Chondrocyte (in vitro differentiated cells): Measurements from ENCODE around the gene ZFP62. TPM values are rescaled to one million over a fixed set of nuclear protein-coding genes. Genes with fewer than 3 reads are reported as not detected.

Experiments used
- DNase-seq: peaks from one replicate; pipeline ENCODE4 v3.0.0; 2021; ENCODE audit warnings: mixed read lengths, low spot score
- H3K27ac Mint-ChIP-seq: one replicate; pipeline ENCODE4 v1.8.0; 2021; ENCODE audit warnings: mild to moderate bottlenecking, moderate library complexity, mixed read lengths; ENCODE audit not compliant: unreplicated experiment
- H3K27me3 Mint-ChIP-seq: 2 replicates; pipeline ENCODE4 v1.8.0; 2021; ENCODE audit warnings: low read depth, mixed read lengths
- H3K36me3 Mint-ChIP-seq: 2 replicates; pipeline ENCODE4 v1.8.0; 2021; ENCODE audit warnings: low read depth, mixed read lengths
- H3K4me1 Mint-ChIP-seq: 2 replicates; pipeline ENCODE4 v1.8.0; 2021; ENCODE audit warnings: low read depth, mild to moderate bottlenecking, mixed read lengths
- H3K4me3 Mint-ChIP-seq: one replicate; pipeline ENCODE4 v1.8.0; 2021; ENCODE audit warnings: mild to moderate bottlenecking, moderate library complexity, mixed read lengths; ENCODE audit not compliant: unreplicated experiment
- H3K9me3 Mint-ChIP-seq: 2 replicates; pipeline ENCODE4 v1.8.0; 2021; ENCODE audit warnings: low read depth, mixed read lengths
- total RNA-seq: library from RNA; stranded (reverse); gene quantifications from 3 replicates; pipeline ENCODE4 v1.2.1, GENCODE V29; 2021
- TF ChIP-seq, protein P1 (sequence below): fragments of 200-600 bp; sonication (generic); IDR thresholded peaks from 2 replicates; pipeline ENCODE4 v1.5.0; 2021; ENCODE audit warnings: antibody characterized with exemption, mild to moderate bottlenecking, moderate library complexity

ZFP62 gene
- total RNA-seq, 1 donor from 2014 or later, result 13.3 TPM

DNA sequence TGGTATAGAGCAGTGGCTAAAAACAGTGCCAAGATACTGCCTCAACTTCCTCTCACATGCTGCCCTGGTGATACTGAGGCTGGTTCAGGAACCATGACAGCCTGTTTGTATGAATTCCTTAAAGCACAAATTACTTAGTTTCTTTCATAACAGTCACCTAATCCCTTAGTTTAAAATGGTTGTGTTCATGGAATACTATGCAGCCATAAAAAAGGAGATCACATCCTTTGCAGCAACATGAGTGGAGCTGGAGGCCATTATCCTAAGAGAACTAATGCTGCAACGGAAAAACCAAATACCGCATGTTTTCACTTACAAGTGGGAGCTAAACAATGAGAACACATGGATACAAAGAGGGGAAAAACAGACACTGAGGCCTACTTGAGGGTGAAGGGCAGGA, 21.8 kb downstream of the ZFP62 start:
- no peak overlapping the region for H3K4me3 Mint-ChIP-seq
- H3K27me3 Mint-ChIP-seq, result no peaks in the 10 kb centered on the region
- no peak overlapping the region for H3K27ac Mint-ChIP-seq
- no peak for DNase-seq
- TF ChIP-seq, protein P1, sequence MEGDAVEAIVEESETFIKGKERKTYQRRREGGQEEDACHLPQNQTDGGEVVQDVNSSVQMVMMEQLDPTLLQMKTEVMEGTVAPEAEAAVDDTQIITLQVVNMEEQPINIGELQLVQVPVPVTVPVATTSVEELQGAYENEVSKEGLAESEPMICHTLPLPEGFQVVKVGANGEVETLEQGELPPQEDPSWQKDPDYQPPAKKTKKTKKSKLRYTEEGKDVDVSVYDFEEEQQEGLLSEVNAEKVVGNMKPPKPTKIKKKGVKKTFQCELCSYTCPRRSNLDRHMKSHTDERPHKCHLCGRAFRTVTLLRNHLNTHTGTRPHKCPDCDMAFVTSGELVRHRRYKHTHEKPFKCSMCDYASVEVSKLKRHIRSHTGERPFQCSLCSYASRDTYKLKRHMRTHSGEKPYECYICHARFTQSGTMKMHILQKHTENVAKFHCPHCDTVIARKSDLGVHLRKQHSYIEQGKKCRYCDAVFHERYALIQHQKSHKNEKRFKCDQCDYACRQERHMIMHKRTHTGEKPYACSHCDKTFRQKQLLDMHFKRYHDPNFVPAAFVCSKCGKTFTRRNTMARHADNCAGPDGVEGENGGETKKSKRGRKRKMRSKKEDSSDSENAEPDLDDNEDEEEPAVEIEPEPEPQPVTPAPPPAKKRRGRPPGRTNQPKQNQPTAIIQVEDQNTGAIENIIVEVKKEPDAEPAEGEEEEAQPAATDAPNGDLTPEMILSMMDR, result no peak
- no peaks in the 10 kb centered on the region for H3K4me1 Mint-ChIP-seq
- H3K9me3 Mint-ChIP-seq, result peaks cover 7% of the 10 kb centered on the region
- H3K36me3 Mint-ChIP-seq, result peaks cover 2% of the 10 kb centered on the region

DNA sequence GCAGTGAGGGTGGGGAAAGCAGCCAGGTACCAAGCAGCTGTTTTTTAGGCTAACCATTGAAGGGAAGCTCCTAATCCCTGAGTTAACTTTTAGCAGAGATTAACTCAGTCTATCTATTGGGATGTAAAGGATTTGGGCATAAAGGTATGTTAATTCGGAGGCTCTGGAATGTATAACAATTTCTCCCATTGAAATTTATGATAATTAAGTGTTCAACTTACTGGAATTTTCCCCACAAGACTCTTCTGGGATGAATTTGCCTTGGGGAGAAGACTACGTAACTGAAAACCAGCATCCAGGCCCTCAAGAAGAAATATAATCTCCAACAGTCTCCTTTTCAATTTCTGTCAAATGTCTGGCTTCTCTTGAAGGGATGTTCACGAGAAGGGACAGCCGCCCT, 23.6 kb downstream of the ZFP62 start:
- TF ChIP-seq, protein P1, result no peak
- Mint-ChIP-seq H3K9me3 (peaks cover 7% of the 10 kb centered on the region), H3K36me3 (peaks cover 2% of the 10 kb centered on the region), H3K4me1 (peaks cover 3% of the 10 kb centered on the region), H3K27me3 (no peaks in the 10 kb centered on the region), H3K4me3 (no peak overlapping the region), H3K27ac (no peak overlapping the region)
- no peak for DNase-seq

DNA sequence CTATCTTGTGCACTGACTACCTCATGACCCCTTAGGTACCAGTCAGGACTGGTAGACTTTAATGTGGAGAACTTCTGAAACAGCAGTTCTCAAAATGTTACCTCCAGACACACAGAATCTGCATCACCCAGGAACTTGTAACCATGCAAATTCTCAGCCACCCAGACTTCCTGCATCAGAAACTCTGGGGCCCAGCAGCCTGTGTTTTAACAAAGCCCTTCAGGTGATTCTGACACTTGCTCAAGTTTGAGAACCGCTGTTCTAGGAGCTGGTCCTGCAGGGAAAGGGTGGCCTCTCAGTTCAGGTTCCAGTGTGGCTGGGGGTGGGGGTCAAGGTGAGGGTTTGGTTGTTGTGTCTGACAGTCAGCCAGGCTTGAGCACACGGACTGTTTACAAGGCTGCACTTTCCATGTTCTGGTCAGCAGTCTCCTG, 28.4 kb downstream of the ZFP62 start:
- Mint-ChIP-seq H3K4me1 (peaks cover 21% of the 10 kb centered on the region), H3K27me3 (no peaks in the 10 kb centered on the region), H3K9me3 (peaks cover 8% of the 10 kb centered on the region), H3K36me3 (peaks cover 12% of the 10 kb centered on the region), H3K4me3 (peak overlapping the region; percentile 13), H3K27ac (no peak overlapping the region)
- DNase-seq, result no peak
- TF ChIP-seq, protein P1, result no peak

DNA sequence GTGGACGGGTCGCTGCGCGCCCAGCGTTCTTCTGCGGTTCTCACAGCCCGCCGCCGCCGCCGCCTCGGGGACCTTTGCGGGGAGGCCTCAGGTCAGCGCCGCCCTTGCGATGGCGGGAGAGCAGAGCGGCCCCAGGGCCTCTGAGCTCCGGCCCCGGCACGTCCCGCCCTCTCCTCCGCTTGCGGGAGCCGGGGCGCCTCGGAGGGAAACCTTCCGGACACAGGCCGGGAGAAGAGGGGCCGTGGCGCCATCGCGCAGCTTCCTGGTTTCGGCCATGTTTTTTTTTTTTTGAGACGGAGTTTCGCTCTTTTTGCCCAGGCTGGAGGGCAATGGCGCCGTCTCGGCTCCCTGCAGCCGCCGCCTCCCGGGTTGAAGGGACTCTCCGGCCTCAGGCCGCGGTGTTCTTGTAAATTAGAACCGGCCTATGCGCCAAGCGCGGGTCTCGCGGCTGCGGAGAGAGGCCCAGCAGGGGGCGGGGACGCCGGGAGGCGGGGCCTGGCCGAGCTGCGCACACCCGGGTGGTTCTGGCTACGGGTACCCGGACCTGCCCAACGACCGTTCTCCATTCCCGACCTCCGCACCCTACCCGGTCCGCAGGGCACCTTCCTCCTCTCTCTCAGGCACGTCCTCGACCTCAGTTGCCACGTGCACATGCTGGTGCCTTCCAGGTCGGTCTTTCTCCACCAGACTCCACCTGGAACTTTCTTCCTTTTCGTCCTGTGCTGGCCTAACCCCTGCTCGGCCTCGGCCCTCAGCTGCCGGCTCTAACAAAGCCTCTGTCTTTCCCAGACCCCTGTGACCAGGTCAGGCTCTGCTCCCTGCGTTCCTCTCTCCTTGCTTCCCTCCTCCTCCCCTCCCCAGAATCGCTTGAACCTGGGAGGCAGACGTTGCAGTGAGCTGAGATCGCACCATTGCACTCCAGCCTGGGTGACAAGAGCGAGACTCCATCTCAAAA, 29.7 kb downstream of the ZFP62 start:
- Mint-ChIP-seq H3K4me3 (peak overlapping the region; percentile 98), H3K27ac (peak overlapping the region; percentile 95), H3K4me1 (peaks cover 23% of the 10 kb centered on the region), H3K27me3 (no peaks in the 10 kb centered on the region), H3K9me3 (peaks cover 8% of the 10 kb centered on the region), H3K36me3 (peaks cover 12% of the 10 kb centered on the region)
- no peak for DNase-seq
- TF ChIP-seq, protein P1, result peak; percentile 51

DNA sequence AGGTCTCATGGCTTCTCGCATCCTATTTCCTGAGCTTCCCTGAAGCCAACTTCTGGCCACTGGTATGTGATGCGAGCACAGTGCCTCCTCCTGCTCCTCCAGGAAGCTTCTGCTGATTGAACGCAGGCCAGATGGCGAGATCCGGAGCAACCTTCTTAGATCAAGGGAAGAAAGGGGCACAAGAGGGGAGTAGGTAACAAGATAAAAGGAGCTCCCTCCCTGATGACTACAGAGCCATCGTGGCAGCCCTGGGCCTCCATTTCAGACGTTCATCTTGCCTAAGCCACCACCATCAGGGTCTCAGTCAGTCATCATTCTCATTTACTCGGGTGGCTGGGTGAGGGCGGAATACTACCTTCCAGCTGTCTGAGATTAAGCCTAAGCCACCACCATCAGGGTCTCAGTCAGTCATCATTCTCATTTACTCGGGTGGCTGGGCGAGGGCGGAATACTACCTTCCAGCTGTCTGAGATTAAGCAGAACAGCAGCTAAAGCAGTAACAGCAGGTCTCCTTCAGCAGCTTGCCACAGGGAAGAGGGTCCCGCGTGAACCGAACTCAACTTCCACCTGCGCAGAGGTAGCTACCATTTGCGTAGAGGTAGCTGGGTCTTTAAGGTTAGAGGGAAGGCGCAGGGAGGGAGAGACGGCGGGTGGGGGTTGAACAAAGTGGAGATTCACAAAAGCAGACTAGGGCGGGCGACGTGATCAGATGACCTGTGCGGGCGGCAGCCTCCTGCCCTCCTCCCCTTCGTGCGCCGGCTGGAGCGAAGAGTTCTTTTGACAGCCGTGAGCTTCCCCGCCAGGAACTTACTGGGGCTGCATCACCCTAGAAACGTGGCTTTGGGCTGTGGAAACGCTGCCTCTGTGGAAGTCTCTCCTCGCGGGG, 30.6 kb downstream of the ZFP62 start:
- TF ChIP-seq, protein P1, result no peak
- Mint-ChIP-seq H3K27ac (peak overlapping the region; percentile 85), H3K4me1 (peaks cover 32% of the 10 kb centered on the region), H3K4me3 (peak overlapping the region; percentile 98), H3K9me3 (peaks cover 8% of the 10 kb centered on the region), H3K27me3 (no peaks in the 10 kb centered on the region), H3K36me3 (peaks cover 12% of the 10 kb centered on the region)
- DNase-seq, result no peak
